Measurements from ENCODE around the gene SLC25A39.

DNA sequence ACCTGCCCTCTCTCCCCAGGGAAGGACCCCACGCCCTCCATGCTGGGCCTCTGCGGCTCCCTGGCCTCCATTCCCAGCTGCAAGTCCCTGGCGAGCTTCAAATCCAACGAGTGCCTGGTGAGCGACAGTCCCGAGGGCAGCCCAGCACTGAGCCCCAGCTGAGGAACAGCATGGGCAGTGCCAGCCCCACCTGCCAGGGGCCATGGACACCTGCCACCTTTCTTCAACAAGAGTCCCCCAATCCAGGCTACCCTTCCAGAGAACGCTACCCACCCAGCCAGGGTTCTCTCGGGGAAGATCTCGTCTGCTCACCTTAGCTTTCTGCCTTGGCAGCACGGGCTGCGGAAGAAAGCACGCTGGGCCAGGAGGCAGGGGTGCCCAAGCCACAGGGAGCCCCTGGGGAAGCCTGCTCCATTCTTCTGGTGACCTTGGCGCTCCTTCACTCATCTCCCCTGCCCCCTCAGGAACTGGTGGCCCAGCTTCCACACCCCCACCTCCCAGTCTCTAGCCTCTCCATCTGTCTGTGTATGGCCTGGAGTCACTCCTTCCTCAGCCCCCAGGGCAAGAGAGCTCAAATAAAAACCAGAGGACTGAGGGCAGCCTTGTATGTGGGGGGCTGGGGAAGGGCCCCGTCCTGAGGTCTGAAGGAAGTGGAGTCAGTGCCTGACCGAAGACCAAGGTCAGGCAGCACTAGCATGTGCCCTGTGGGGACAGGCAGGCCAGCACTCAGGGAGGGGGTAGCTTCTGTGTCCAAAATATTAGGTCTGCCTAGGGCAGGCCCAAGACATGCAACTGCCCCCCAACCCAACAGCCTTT is 6.3 kb downstream of the SLC25A39 start:
- TF ChIP-seq POLR2A (IDR thresholded peaks at IDR 0.05; ENCODE audit: low read length) (no peak), GATA1 (IDR thresholded peaks at IDR 0.05; ENCODE audit: low read depth, low read length) (no peak)

All from erythroblast (primary cell).